Large intestine (tissue), 3 donors: Measurements from ENCODE around the gene MMP19. TPM values are rescaled to one million over a fixed set of nuclear protein-coding genes. Genes with fewer than 3 reads are reported as not detected.
A peak's percentile ranks its signal among the peaks of the same experiment; 100 is the strongest.
"Not testable (repeated sequence)": the region's sequence is repeated elsewhere in the genome, so short reads cannot be mapped to it uniquely, and the experiment has no call there.

Source experiments
- DNase-seq, 2 donors: peaks; one replicate each; pipeline versions ENCODE4 v3.0.0 to v3.0.0-alpha.2; 2013
- H3K27ac ChIP-seq: one replicate; pipeline ENCODE4 v1.5.1; 2013; ENCODE audit warnings: low read length
- H3K27me3 ChIP-seq: 2 replicates; pipeline ENCODE4 v1.6.1; 2013; ENCODE audit warnings: low read length; ENCODE audit not compliant: control insufficient read depth, insufficient read depth
- H3K36me3 ChIP-seq: 2 replicates; pipeline ENCODE4 v1.6.1; 2013; ENCODE audit warnings: low read length; ENCODE audit not compliant: control insufficient read depth, insufficient read depth
- H3K4me1 ChIP-seq: one replicate; pipeline ENCODE4 v1.6.1; 2013; ENCODE audit warnings: low read length; ENCODE audit not compliant: control insufficient read depth, insufficient read depth
- H3K4me3 ChIP-seq: one replicate; pipeline ENCODE4 v1.5.1; 2013; ENCODE audit warnings: low read length
- H3K9me3 ChIP-seq: one replicate; pipeline ENCODE4 v1.6.1; 2013; ENCODE audit warnings: mild to moderate bottlenecking, low read depth, low read length, moderate library complexity; ENCODE audit not compliant: control insufficient read depth
- WGBS: methylation state at CpG from one replicate; pipeline ENCODE4 v1.1.5; 2013; ENCODE audit warnings: low lambda C conversion rate; ENCODE audit not compliant: insufficient coverage; 5-methylcytosine and 5-hydroxymethylcytosine counted together
- polyA plus RNA-seq: library from polyadenylated mRNA; unstranded; fragments of 120-200 nt; gene quantifications from one replicate; pipeline ENCODE4 v1.2.1, GENCODE V29; 2013

MMP19 gene
- polyA plus RNA-seq, 1 donor = 2.5 TPM

DNA sequence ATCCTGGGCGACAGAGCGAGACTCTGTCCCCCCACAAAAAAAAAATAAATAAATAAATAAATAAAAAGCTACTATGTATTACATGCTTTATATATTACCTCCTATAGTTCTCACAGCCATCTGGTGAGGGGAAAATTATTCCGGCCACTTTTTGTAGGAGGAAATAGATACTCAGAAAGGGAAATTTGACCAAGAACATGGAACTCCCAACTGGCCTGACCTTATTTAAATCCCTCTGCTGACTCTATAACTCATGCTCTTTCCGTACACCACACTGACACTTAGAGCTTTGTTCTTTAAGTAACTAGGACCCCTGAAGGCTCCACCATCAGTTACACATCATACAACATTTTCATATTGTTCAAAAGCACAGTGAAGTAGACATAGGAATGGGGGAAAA is 2.2 kb upstream of the MMP19 start:
- H3K36me3 ChIP-seq = no peaks in the 10 kb centered on the region
- no CpG with 5 or more reads among the region's 4 CpGs for WGBS
- no peak overlapping the region for H3K27ac ChIP-seq
- peaks cover 10% of the 10 kb centered on the region for H3K27me3 ChIP-seq
- DNase-seq = no peak
- H3K4me1 ChIP-seq = no peaks in the 10 kb centered on the region
- no peaks in the 10 kb centered on the region for H3K9me3 ChIP-seq
- H3K4me3 ChIP-seq = no peak overlapping the region

- Histone ChIP-seq H3K4me1 (no peaks in the 10 kb centered on the region), H3K27ac (no peak overlapping the region), H3K27me3 (peaks cover 4% of the 10 kb centered on the region), H3K36me3 (no peaks in the 10 kb centered on the region), H3K4me3 (no peak overlapping the region), H3K9me3 (no peaks in the 10 kb centered on the region)
- WGBS = no CpG with 5 or more reads among the region's 4 CpGs
- DNase-seq = no peak
Observed at GRCh38 chr12:55843431-55843830, 695 bp upstream of the MMP19 start.

GRCh38 chr12:55840581-55841351 is 2.0 kb downstream of the MMP19 start:
- H3K9me3 ChIP-seq = no peaks in the 10 kb centered on the region
- H3K4me3 ChIP-seq = no peak overlapping the region
- no peak overlapping the region for H3K27ac ChIP-seq
- no peak for DNase-seq
- no CpG with 5 or more reads among the region's 11 CpGs for WGBS
- no peaks in the 10 kb centered on the region for H3K4me1 ChIP-seq
- no peaks in the 10 kb centered on the region for H3K27me3 ChIP-seq
- H3K36me3 ChIP-seq = no peaks in the 10 kb centered on the region

GRCh38 chr12:55839345-55840140 is 3.2 kb downstream of the MMP19 start:
- Histone ChIP-seq H3K4me1 (no peaks in the 10 kb centered on the region), H3K4me3 (no peak overlapping the region), H3K36me3 (peaks cover 6% of the 10 kb centered on the region), H3K9me3 (no peaks in the 10 kb centered on the region), H3K27ac (no peak overlapping the region), H3K27me3 (no peaks in the 10 kb centered on the region)
- no peak for DNase-seq
- 90% methylated on average over 4 of the region's 11 CpGs for WGBS

- peaks cover 8% of the 10 kb centered on the region for H3K36me3 ChIP-seq
- no peak overlapping the region for H3K27ac ChIP-seq
- H3K9me3 ChIP-seq = no peaks in the 10 kb centered on the region
- DNase-seq = no peak
- no CpG with 5 or more reads among the region's 3 CpGs for WGBS
- no peaks in the 10 kb centered on the region for H3K27me3 ChIP-seq
- no peak overlapping the region for H3K4me3 ChIP-seq
- no peaks in the 10 kb centered on the region for H3K4me1 ChIP-seq
Observed at GRCh38 chr12:55838361-55838760, 4.4 kb downstream of the MMP19 start.

- not testable (repeated sequence) for H3K36me3 ChIP-seq, H3K4me3 ChIP-seq, H3K27ac ChIP-seq, H3K4me1 ChIP-seq, H3K27me3 ChIP-seq, H3K9me3 ChIP-seq, DNase-seq
- WGBS = no CpG with 5 or more reads among the region's 6 CpGs
Observed at GRCh38 chr12:55834400-55834799, 8.3 kb downstream of the MMP19 start.

DNA sequence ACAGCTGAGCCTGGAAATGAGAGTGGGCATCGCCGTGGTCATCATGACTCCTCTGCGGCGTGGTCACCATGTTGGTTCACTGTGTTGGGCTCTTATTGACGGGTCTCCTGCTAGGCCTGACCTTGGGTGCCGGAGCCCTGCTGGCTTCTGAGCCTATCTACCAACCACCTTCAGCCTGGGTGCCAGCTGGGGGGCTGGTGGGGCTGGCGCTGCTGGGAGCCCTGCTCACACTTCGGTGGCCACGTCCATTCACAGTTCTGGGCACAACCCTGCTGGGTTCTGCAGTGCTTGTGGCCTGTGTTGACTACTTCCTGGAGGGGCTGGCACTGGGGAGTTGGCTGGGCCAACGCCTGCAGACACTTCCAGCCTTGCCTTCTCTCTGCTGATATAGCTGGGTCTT is 9.7 kb downstream of the MMP19 start:
- DNase-seq = no peak
- no peak overlapping the region for H3K4me3 ChIP-seq
- peaks cover 9% of the 10 kb centered on the region for H3K4me1 ChIP-seq
- H3K9me3 ChIP-seq = no peaks in the 10 kb centered on the region
- no peak overlapping the region for H3K27ac ChIP-seq
- peaks cover 12% of the 10 kb centered on the region for H3K36me3 ChIP-seq
- H3K27me3 ChIP-seq = no peaks in the 10 kb centered on the region
- no CpG with 5 or more reads among the region's 10 CpGs for WGBS

- WGBS = no CpG with 5 or more reads among the region's 1 CpG
- no peak for DNase-seq
- H3K27ac ChIP-seq = peak overlapping the region; percentile 95
- peaks cover 19% of the 10 kb centered on the region for H3K4me1 ChIP-seq
- H3K36me3 ChIP-seq = peaks cover 13% of the 10 kb centered on the region
- H3K9me3 ChIP-seq = no peaks in the 10 kb centered on the region
- peak overlapping the region; percentile 100 for H3K4me3 ChIP-seq
- H3K27me3 ChIP-seq = no peaks in the 10 kb centered on the region
Observed at GRCh38 chr12:55831447-55831815, 11.3 kb downstream of the MMP19 start.

GRCh38 chr12:55830601-55831446 is 11.9 kb downstream of the MMP19 start:
- Histone ChIP-seq H3K36me3 (peaks cover 13% of the 10 kb centered on the region), H3K27me3 (no peaks in the 10 kb centered on the region), H3K4me1 (peaks cover 22% of the 10 kb centered on the region), H3K9me3 (no peaks in the 10 kb centered on the region), H3K27ac (peak overlapping the region; percentile 95), H3K4me3 (peak overlapping the region; percentile 100)
- DNase-seq = peak; percentile 81 to 89
- WGBS = no CpG with 5 or more reads among the region's 23 CpGs

- H3K27me3 ChIP-seq = no peaks in the 10 kb centered on the region
- DNase-seq = peak; percentile 41 to 79
- peak overlapping the region; percentile 100 for H3K4me3 ChIP-seq
- H3K36me3 ChIP-seq = peaks cover 13% of the 10 kb centered on the region
- peak overlapping the region; percentile 95 for H3K27ac ChIP-seq
- no peaks in the 10 kb centered on the region for H3K9me3 ChIP-seq
- peaks cover 22% of the 10 kb centered on the region for H3K4me1 ChIP-seq
- WGBS = no CpG with 5 or more reads among the region's 37 CpGs
Observed at GRCh38 chr12:55829967-55830600, 12.7 kb downstream of the MMP19 start.
